Measurements from ENCODE around the gene IGF2R. TPM values are rescaled to one million over a fixed set of nuclear protein-coding genes. Genes with fewer than 3 reads are reported as not detected.
A peak's percentile ranks its signal among the peaks of the same experiment; 100 is the strongest.

The IGF2R gene
- total RNA-seq, 4 donors from 2014 or later = 56.6 to 134 (median 108) TPM

GRCh38 chr6:160054913-160055312, 86.0 kb downstream of the IGF2R start:
- Histone ChIP-seq H3K4me3 (no peak overlapping the region), H3K4me1 (no peaks in the 10 kb centered on the region), H3K36me3 (peaks cover 3 to 92% of the 10 kb centered on the region in 2 donors), H3K9me3 (no peaks in the 10 kb centered on the region), H3K27me3 (no peaks in the 10 kb centered on the region), H3K27ac (peak overlapping the region in 2 of 4 donors; percentile 43 to 69)
- intact Hi-C loops (cut with DNase I; ENCODE audit: low total_unique reads) (loop anchor here (10.0 kb wide), 1 partner anchor 170 kb away; no protein-coding TSS in a partner anchor), in situ Hi-C loops (cut with MboI; ENCODE audit: low sequenced_read_pairs in 4 of 4) (no loop called here)
- no peak for ATAC-seq
- TF ChIP-seq POLR2A (IDR thresholded peaks at IDR 0.05) (no peak), CTCF (IDR thresholded peaks at IDR 0.05 in 4 of 5, conservative IDR thresholded peaks at IDR 0.05 in 1 of 5) (no peak)
- DNase-seq = no peak

- TF ChIP-seq POLR2A (IDR thresholded peaks at IDR 0.05) (no peak), CTCF (IDR thresholded peaks at IDR 0.05 in 4 of 5, conservative IDR thresholded peaks at IDR 0.05 in 1 of 5) (no peak)
- Histone ChIP-seq H3K36me3 (peaks cover 3 to 92% of the 10 kb centered on the region in 2 donors), H3K9me3 (no peaks in the 10 kb centered on the region), H3K27me3 (no peaks in the 10 kb centered on the region), H3K27ac (peak overlapping the region in 3 of 4 donors; percentile 19 to 69 (median 43)), H3K4me3 (no peak overlapping the region), H3K4me1 (no peaks in the 10 kb centered on the region)
- no peak for DNase-seq
- intact Hi-C loops (cut with DNase I; ENCODE audit: low total_unique reads) = loop anchor here (10.0 kb wide), 1 partner anchor 171 kb away; no protein-coding TSS in a partner anchor
- ATAC-seq = no peak
- in situ Hi-C loops (cut with MboI; ENCODE audit: low sequenced_read_pairs in 4 of 4) = no loop called here
These were observed 86.5 kb downstream of the IGF2R start for GRCh38 chr6:160055378-160055777.

GRCh38 chr6:160055813-160056212, 86.9 kb downstream of the IGF2R start:
- Histone ChIP-seq H3K9me3 (no peaks in the 10 kb centered on the region), H3K4me1 (no peaks in the 10 kb centered on the region), H3K27me3 (no peaks in the 10 kb centered on the region), H3K4me3 (no peak overlapping the region), H3K36me3 (peaks cover 0 to 92% of the 10 kb centered on the region in 2 donors), H3K27ac (peak overlapping the region in 3 of 4 donors; percentile 19 to 69 (median 43))
- no peak for ATAC-seq
- in situ Hi-C loops (cut with MboI; ENCODE audit: low sequenced_read_pairs in 4 of 4) (no loop called here), intact Hi-C loops (cut with DNase I; ENCODE audit: low total_unique reads) (loop anchor here (10.0 kb wide), 1 partner anchor 171 kb away; no protein-coding TSS in a partner anchor)
- TF ChIP-seq POLR2A (IDR thresholded peaks at IDR 0.05) = no peak
- DNase-seq = no peak

- Histone ChIP-seq H3K27ac (peak overlapping the region; percentile 24 to 69 (median 52)), H3K36me3 (peaks cover 0 to 92% of the 10 kb centered on the region in 2 donors), H3K4me1 (no peaks in the 10 kb centered on the region), H3K27me3 (no peaks in the 10 kb centered on the region), H3K4me3 (no peak overlapping the region), H3K9me3 (no peaks in the 10 kb centered on the region)
- in situ Hi-C loops (cut with MboI; ENCODE audit: low sequenced_read_pairs in 4 of 4) = no loop called here
- no peak for DNase-seq
- intact Hi-C loops (cut with DNase I; ENCODE audit: low total_unique reads) = loop anchor here (10.0 kb wide), 1 partner anchor 172 kb away; no protein-coding TSS in a partner anchor
- no peak for ATAC-seq
- no peak for TF ChIP-seq CTCF (IDR thresholded peaks at IDR 0.05 in 4 of 5, conservative IDR thresholded peaks at IDR 0.05 in 1 of 5)
- no peak for TF ChIP-seq POLR2A (IDR thresholded peaks at IDR 0.05)
These were observed 88.2 kb downstream of the IGF2R start for GRCh38 chr6:160057080-160057479.

GRCh38 chr6:160058603-160059215, 89.8 kb downstream of the IGF2R start:
- Histone ChIP-seq H3K9me3 (no peaks in the 10 kb centered on the region), H3K27me3 (no peaks in the 10 kb centered on the region), H3K4me1 (peaks cover 10 to 11% of the 10 kb centered on the region in 2 donors), H3K4me3 (no peak overlapping the region), H3K27ac (peak overlapping the region; percentile 42 to 69 (median 55)), H3K36me3 (peaks cover 0 to 85% of the 10 kb centered on the region in 2 donors)
- DNase-seq (no peak), ATAC-seq (no peak)
- TF ChIP-seq POLR2A (IDR thresholded peaks at IDR 0.05) = no peak
- TF ChIP-seq CTCF (IDR thresholded peaks at IDR 0.05 in 4 of 5, conservative IDR thresholded peaks at IDR 0.05 in 1 of 5) = no peak
- intact Hi-C loops (cut with DNase I; ENCODE audit: low total_unique reads) (loop anchor here (10.0 kb wide), 1 partner anchor 174 kb away; no protein-coding TSS in a partner anchor), in situ Hi-C loops (cut with MboI; ENCODE audit: low sequenced_read_pairs in 4 of 4) (no loop called here)

Data from gastrocnemius medialis (tissue), 4 donors.